ENCODE data around the gene LHFPL3.

The LHFPL3 gene

GRCh38 chr7:104367926-104368325 lies 39.5 kb downstream of the LHFPL3 start:
- in situ Hi-C loops (cut with MboI; ENCODE audit: low sequenced_read_pairs) = no loop called here

GRCh38 chr7:104371216-104371979 lies 43.0 kb downstream of the LHFPL3 start:
- in situ Hi-C loops (cut with MboI; ENCODE audit: low sequenced_read_pairs) = no loop called here

DNA sequence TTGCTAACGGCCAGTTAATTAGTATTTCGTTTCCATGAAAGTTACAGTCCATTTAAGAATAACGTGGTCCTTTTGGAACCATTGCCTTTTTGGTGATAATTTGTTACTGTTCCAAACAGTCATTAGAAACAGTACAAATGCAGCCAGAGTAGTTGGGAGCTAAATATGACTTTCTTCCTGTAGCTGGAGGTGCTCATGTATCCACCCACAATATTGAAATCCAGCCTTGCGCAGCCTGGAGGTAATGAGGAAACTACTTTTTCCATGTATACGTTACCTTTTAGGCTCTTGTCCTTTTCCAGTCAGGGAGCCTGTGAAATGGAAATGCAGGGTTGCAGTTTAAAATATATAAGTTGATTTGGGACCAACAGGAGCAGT lies 43.6 kb downstream of the LHFPL3 start:
- in situ Hi-C loops (cut with MboI; ENCODE audit: low sequenced_read_pairs) = no loop called here

DNA sequence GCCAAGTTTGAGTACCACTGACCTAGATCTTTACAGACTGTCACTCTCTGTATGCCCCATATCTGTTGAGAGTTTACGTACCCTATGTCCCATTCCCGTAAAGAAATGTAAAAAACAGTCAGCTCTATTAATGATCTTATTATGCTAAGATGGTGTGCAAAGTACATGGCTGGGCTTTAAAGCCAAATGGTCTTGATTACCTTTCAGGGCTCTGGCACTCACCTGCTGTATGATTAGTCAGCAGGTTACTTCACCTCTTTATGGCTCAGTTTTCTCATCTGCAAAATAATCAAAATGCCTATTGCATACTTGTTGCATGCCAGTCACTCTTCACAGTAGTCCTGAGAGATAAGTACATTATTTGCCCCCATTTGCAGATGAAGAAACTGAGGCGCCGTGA lies 54.2 kb downstream of the LHFPL3 start:
- in situ Hi-C loops (cut with MboI; ENCODE audit: low sequenced_read_pairs) = no loop called here

DNA sequence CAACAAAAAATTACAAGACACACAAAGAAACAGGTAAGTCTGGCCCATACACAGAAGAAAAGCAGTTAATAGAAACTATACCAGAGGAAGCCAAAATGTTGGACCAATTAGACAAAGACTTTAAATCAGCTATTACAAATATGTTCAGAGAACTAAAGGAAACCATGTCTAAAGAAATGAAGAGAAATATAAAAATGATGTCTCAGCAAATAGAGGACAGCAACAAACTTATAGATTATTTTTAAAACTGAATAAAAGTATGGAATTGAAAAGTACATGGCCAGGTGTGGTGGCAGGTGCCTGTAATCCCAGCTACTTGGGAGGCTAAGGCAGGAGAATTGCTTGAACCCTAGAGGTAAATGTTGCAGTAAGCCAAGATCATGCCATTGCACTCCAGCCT lies 58.5 kb downstream of the LHFPL3 start:
- in situ Hi-C loops (cut with MboI; ENCODE audit: low sequenced_read_pairs) = no loop called here

GRCh38 chr7:104388222-104388621 lies 59.8 kb downstream of the LHFPL3 start:
- in situ Hi-C loops (cut with MboI; ENCODE audit: low sequenced_read_pairs) = no loop called here

DNA sequence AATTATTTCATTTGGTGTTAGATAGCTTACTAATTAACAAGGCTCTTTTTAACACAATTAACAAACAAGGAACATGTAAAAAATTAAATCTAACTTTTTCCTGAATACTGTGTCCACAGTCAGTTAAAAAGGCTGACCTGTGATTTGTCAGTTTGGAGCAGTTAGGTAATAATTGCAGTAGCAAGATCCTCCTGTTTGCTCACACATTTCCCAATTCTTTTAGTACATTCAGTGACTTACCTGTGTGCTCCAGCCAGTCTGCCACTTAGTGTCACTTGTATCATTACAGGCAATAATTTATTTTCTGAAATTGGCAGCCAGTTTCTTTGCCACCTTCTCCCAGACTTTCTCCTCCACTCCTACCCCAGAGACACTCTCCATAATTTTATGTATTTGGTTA lies 66.8 kb downstream of the LHFPL3 start:
- in situ Hi-C loops (cut with MboI; ENCODE audit: low sequenced_read_pairs) = no loop called here

GRCh38 chr7:104397442-104397841 lies 69.0 kb downstream of the LHFPL3 start:
- in situ Hi-C loops (cut with MboI; ENCODE audit: low sequenced_read_pairs) = no loop called here

- in situ Hi-C loops (cut with MboI; ENCODE audit: low sequenced_read_pairs) = no loop called here
Observed at GRCh38 chr7:104408371-104408770, 80.0 kb downstream of the LHFPL3 start.

- in situ Hi-C loops (cut with MboI; ENCODE audit: low sequenced_read_pairs) = no loop called here
Observed at GRCh38 chr7:104410742-104411141, 82.3 kb downstream of the LHFPL3 start.

GRCh38 chr7:104412911-104413310 lies 84.5 kb downstream of the LHFPL3 start:
- in situ Hi-C loops (cut with MboI; ENCODE audit: low sequenced_read_pairs) = no loop called here

DNA sequence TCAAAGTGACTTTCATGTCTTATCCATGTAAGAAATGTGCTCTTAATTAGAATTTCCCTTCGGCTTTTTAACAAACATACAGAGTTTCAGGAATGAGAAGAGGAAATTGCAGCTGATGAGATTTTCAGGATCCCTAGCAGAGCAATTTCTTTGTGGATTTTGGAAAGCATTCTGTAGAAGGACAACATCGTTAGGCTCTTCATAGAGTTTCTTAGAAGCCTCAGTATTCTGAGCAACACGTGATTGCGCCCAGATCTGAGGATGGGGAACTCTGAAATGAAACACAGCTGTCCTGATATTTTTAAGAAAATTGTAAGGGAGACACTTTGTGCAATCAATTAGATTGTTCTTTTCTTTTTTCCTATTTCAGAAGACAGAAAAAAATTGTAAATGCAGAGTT lies 85.8 kb downstream of the LHFPL3 start:
- in situ Hi-C loops (cut with MboI; ENCODE audit: low sequenced_read_pairs) = no loop called here

- in situ Hi-C loops (cut with MboI; ENCODE audit: low sequenced_read_pairs) = no loop called here
Observed at GRCh38 chr7:104415700-104416099, 87.3 kb downstream of the LHFPL3 start.

- in situ Hi-C loops (cut with MboI; ENCODE audit: low sequenced_read_pairs) = no loop called here
Observed at GRCh38 chr7:104416866-104417393, 88.5 kb downstream of the LHFPL3 start.

DNA sequence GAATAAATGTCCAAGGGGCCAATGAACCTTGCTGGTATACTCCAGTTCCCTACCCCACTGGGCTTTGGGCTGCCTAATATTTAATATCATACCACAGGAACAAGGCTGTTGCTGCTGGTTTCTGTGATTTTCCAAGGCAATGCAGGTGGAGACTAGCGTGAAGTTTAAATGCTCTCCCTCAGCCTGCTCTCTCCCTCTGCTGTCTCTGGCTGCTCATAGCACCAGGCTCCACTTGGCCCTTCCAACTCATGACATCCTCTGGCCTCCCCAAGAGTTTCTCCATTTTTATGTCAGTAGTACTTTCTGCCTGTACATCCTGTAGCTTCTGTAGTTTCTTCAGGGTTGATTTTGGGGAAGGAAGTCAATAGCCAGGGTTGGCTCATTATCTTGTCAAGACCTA lies 103.5 kb downstream of the LHFPL3 start:
- in situ Hi-C loops (cut with MboI; ENCODE audit: low sequenced_read_pairs) = no loop called here

DNA sequence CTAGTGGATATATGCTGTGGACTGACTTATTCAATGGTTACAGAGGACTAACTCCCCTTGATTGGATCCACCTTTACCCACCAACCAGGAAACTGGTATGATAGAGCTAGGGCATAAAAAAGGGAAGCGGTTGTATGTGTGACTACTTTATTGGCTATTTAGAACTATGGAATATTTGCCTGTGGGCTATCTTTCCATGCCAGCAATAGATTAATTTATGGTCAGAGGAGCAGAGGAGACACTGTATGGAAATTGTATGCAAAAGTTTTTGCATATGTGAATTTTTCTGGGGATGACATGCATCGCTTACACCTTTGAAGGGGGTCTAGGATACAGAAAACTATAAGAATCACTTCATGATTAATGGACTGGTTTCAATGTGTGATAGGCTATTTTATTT lies 105.7 kb downstream of the LHFPL3 start:
- in situ Hi-C loops (cut with MboI; ENCODE audit: low sequenced_read_pairs) = no loop called here

- in situ Hi-C loops (cut with MboI; ENCODE audit: low sequenced_read_pairs) = no loop called here
Observed at GRCh38 chr7:104442481-104442880, 114.1 kb downstream of the LHFPL3 start.

DNA sequence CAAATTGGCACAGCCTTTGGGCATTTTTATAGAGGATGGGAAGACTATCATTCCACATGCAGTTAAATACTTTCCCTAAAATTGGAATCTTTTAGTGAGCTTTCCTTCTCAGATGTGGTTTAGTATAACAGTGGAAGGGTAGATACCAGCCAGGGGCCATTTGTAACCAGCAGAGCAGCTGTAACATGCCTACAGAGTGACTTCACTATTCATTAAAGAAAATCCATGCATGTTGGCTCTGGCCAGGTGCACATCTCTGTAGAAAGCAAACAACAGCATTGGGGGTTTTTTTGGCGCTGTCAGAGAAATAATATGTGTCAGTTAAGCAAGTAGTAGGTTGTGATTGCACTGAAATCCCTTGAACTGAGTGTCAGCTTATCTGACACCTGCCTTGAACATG lies 115.6 kb downstream of the LHFPL3 start:
- in situ Hi-C loops (cut with MboI; ENCODE audit: low sequenced_read_pairs) = no loop called here

- in situ Hi-C loops (cut with MboI; ENCODE audit: low sequenced_read_pairs) = no loop called here
Observed at GRCh38 chr7:104445393-104445792, 117.0 kb downstream of the LHFPL3 start.

DNA sequence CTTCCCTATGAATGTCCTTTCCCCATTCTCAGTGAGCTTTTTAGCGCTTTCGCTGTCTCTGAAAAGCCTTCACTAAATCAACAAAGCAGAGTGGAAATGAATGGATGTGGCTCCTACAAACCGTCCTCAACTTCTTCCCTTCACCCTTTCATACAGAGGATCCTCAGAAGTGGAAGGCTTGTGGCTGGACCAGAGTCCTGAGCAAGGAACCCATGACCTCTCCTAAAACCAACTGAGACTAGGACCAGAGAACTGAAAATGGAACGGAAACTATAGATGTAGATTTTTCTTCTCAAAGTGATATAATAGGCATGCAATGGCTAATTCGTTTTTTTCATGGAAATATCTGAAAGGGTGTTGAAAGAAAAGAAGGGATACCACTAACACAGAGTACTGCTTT lies 122.5 kb downstream of the LHFPL3 start:
- in situ Hi-C loops (cut with MboI; ENCODE audit: low sequenced_read_pairs) = no loop called here

DNA sequence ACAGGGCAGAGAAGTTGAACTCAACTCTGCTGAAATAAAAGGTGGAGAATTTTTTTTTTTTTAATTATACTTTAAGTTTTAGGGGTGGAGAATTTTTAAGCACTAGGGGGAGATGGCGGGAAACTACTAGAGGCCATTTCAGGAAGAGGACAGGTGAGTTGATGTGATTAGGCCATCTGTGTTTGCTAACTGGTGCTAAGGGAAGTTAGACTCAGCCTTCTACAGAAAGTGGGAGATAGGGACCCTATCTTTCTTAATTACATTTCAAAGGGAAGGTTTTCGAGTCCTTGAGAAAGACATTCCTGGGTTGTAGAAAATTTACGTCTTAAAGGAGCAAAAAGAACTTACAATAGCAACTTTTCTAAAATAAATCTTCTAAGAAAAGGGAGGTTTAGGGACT lies 124.8 kb downstream of the LHFPL3 start:
- in situ Hi-C loops (cut with MboI; ENCODE audit: low sequenced_read_pairs) = no loop called here

DNA sequence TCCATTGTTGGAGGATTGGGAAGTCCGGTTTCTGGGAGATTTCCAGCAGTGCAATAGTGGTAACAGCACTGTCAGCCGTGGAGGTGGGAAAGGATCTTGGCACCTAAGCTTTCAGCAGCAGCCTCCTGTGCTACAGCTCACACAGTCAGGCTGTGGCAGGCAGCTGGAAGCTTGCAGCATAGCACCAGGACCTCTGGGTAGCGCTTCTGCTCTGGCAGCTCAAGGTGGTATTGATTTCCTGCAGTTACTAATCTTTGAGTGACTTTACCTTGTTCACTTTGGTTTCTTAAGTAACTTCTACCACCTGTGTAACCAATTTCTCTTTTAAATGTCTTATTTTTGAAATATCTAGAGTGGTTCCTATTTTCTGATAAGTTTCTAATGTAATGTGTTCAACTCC lies 130.5 kb downstream of the LHFPL3 start:
- in situ Hi-C loops (cut with MboI; ENCODE audit: low sequenced_read_pairs) = no loop called here
